Vagina (tissue), 2 donors: ENCODE measurements around the gene GBA3. TPM values are rescaled to one million over a fixed set of nuclear protein-coding genes. Genes with fewer than 3 reads are reported as not detected.

Experiments
- DNase-seq, 2 donors: peaks; one replicate each; pipeline ENCODE4 v3.0.0-alpha.2; 2017; ENCODE audit errors: extremely low spot score in 2 of 2
- H3K27ac ChIP-seq: fragments of 200-600 bp; sonication (generic); one replicate; pipeline ENCODE4 v1.5.1; 2019
- H3K27me3 ChIP-seq: fragments of 200-600 bp; sonication (generic); one replicate; pipeline ENCODE4 v1.5.1; 2019
- H3K36me3 ChIP-seq, 2 donors: fragments of 200-600 bp; sonication (generic); one replicate each; pipeline ENCODE4 v1.5.1; 2017 to 2019
- H3K4me1 ChIP-seq: fragments of 200-600 bp; sonication (generic); one replicate; pipeline ENCODE4 v1.5.1; 2019
- H3K4me3 ChIP-seq, 2 donors: fragments of 200-600 bp; sonication (generic); 1 replicate in 1 of 2; 2 replicates in 1 of 2; pipeline ENCODE4 v1.5.1; 2016 to 2019
- H3K9me3 ChIP-seq: fragments of 200-600 bp; sonication (generic); one replicate; pipeline ENCODE4 v1.5.1; 2019
- CTCF ChIP-seq, 3 experiments: fragments of 450-650 bp in 2 of 3; fragments of 200-600 bp in 1 of 3; sonication (generic) in 1 of 3; IDR thresholded peaks; one replicate each; pipeline ENCODE4 v1.5.1; 2017 to 2019; ENCODE audit warnings: antibody characterized with exemption in 3 of 3, mild to moderate bottlenecking in 2 of 3, moderate library complexity in 2 of 3
- POLR2A ChIP-seq, 2 donors: fragments of 450-650 bp; IDR thresholded peaks; one replicate each; pipeline ENCODE4 v1.6.1; 2017; ENCODE audit warnings: antibody characterized with exemption in 2 of 2, mild to moderate bottlenecking in 2 of 2, moderate library complexity in 2 of 2
- POLR2AphosphoS5 ChIP-seq, 2 donors: sonication (generic); formaldehyde crosslinking; IDR thresholded peaks; one replicate each; pipeline ENCODE4 v1.9.0; 2017; ENCODE audit warnings: antibody characterized with exemption in 2 of 2, mild to moderate bottlenecking in 2 of 2, low read depth in 1 of 2; ENCODE audit not compliant: insufficient read depth in 1 of 2
- intact Hi-C: fragments of 100-400 bp; cut with DNase I; formaldehyde crosslinking; loops from one replicate; pipeline ENCODE4 v1.15.1; 2023
- total RNA-seq: library from RNA; depleted of rRNA; stranded (reverse); fragments of >200 nt; gene quantifications from one replicate; pipeline ENCODE4 v1.2.3, GENCODE V29; 2016

The GBA3 gene
- total RNA-seq, 1 donor from 2014 or later, result not detected

GRCh38 chr4:22842360-22843018, 149.8 kb downstream of the GBA3 start:
- Histone ChIP-seq H3K4me3 (no peak overlapping the region), H3K27ac (no peak overlapping the region), H3K27me3 (no peaks in the 10 kb centered on the region), H3K9me3 (no peaks in the 10 kb centered on the region), H3K36me3 (no peaks in the 10 kb centered on the region), H3K4me1 (no peaks in the 10 kb centered on the region)
- DNase-seq, result no peak
- intact Hi-C loops, result no loop called here
- TF ChIP-seq POLR2AphosphoS5 (IDR thresholded peaks at IDR 0.05; ENCODE audit: insufficient read depth in 1 of 2, low read depth in 1 of 2), result no peak
- TF ChIP-seq POLR2A (IDR thresholded peaks at IDR 0.05), result no peak
- no peak for TF ChIP-seq CTCF (IDR thresholded peaks at IDR 0.05)

GRCh38 chr4:22848332-22848731, 155.6 kb downstream of the GBA3 start:
- Histone ChIP-seq H3K27ac (no peak overlapping the region), H3K4me3 (no peak overlapping the region), H3K36me3 (no peaks in the 10 kb centered on the region), H3K27me3 (no peaks in the 10 kb centered on the region), H3K4me1 (no peaks in the 10 kb centered on the region), H3K9me3 (no peaks in the 10 kb centered on the region)
- no peak for DNase-seq
- TF ChIP-seq POLR2A (IDR thresholded peaks at IDR 0.05), result no peak
- TF ChIP-seq POLR2AphosphoS5 (IDR thresholded peaks at IDR 0.05; ENCODE audit: insufficient read depth in 1 of 2, low read depth in 1 of 2), result no peak
- TF ChIP-seq CTCF (IDR thresholded peaks at IDR 0.05), result no peak
- intact Hi-C loops, result no loop called here

- Histone ChIP-seq H3K9me3 (no peaks in the 10 kb centered on the region), H3K36me3 (no peaks in the 10 kb centered on the region), H3K27ac (no peak overlapping the region), H3K4me1 (no peaks in the 10 kb centered on the region), H3K27me3 (no peaks in the 10 kb centered on the region), H3K4me3 (no peak overlapping the region)
- TF ChIP-seq CTCF (IDR thresholded peaks at IDR 0.05), result no peak
- no peak for TF ChIP-seq POLR2AphosphoS5 (IDR thresholded peaks at IDR 0.05; ENCODE audit: insufficient read depth in 1 of 2, low read depth in 1 of 2)
- no peak for TF ChIP-seq POLR2A (IDR thresholded peaks at IDR 0.05)
- no peak for DNase-seq
- intact Hi-C loops, result no loop called here
Observed at GRCh38 chr4:22850055-22850454, 157.3 kb downstream of the GBA3 start.

GRCh38 chr4:22850630-22851029, 157.9 kb downstream of the GBA3 start:
- Histone ChIP-seq H3K4me1 (no peaks in the 10 kb centered on the region), H3K27ac (no peak overlapping the region), H3K9me3 (no peaks in the 10 kb centered on the region), H3K36me3 (no peaks in the 10 kb centered on the region), H3K27me3 (no peaks in the 10 kb centered on the region), H3K4me3 (no peak overlapping the region)
- TF ChIP-seq POLR2AphosphoS5 (IDR thresholded peaks at IDR 0.05; ENCODE audit: insufficient read depth in 1 of 2, low read depth in 1 of 2) (no peak), CTCF (IDR thresholded peaks at IDR 0.05) (no peak), POLR2A (IDR thresholded peaks at IDR 0.05) (no peak)
- DNase-seq, result no peak
- intact Hi-C loops, result no loop called here

- no peak overlapping the region for H3K27ac ChIP-seq
- no peaks in the 10 kb centered on the region for H3K9me3 ChIP-seq
- TF ChIP-seq POLR2A (IDR thresholded peaks at IDR 0.05), result no peak
- TF ChIP-seq CTCF (IDR thresholded peaks at IDR 0.05), result no peak
- TF ChIP-seq POLR2AphosphoS5 (IDR thresholded peaks at IDR 0.05; ENCODE audit: insufficient read depth in 1 of 2, low read depth in 1 of 2), result no peak
- no peak for DNase-seq
- no peaks in the 10 kb centered on the region for H3K27me3 ChIP-seq
- intact Hi-C loops, result no loop called here
- H3K4me1 ChIP-seq, result no peaks in the 10 kb centered on the region
- H3K36me3 ChIP-seq, result no peaks in the 10 kb centered on the region
- no peak overlapping the region for H3K4me3 ChIP-seq
Observed at GRCh38 chr4:22857411-22857810, 164.7 kb downstream of the GBA3 start.
